Lower leg skin (tissue), 4 donors: ENCODE data around the gene PPIG. TPM values are rescaled to one million over a fixed set of nuclear protein-coding genes. Genes with fewer than 3 reads are reported as not detected.
"Not testable (repeated sequence)": the region's sequence is repeated elsewhere in the genome, so short reads cannot be mapped to it uniquely, and the experiment has no call there.

Experiments
- DNase-seq, 2 donors: peaks; one replicate each; pipeline ENCODE4 v3.0.0-alpha.2; 2019; ENCODE audit warnings: low spot score in 2 of 2
- H3K4me3 ChIP-seq: fragments of 200-600 bp; sonication (generic); 2 replicates; pipeline ENCODE4 v1.5.1; 2017; ENCODE audit warnings: mild to moderate bottlenecking, low read depth; ENCODE audit not compliant: poor library complexity, severe bottlenecking
- POLR2A ChIP-seq, 2 donors: fragments of 450-650 bp; IDR thresholded peaks; one replicate each; pipeline ENCODE4 v1.6.1; 2016 to 2017; ENCODE audit warnings: antibody characterized with exemption in 2 of 2, mild to moderate bottlenecking in 1 of 2, moderate library complexity in 1 of 2
- WGBS, 2 donors: methylation state at CpG; one replicate each; pipeline ENCODE4 v1.1.5; 2018; 5-methylcytosine and 5-hydroxymethylcytosine counted together
- intact Hi-C: fragments of 100-400 bp; cut with DNase I; formaldehyde crosslinking; loops from one replicate; pipeline ENCODE4 v1.15.0; 2023; ENCODE audit warnings: low total_unique reads
- total RNA-seq, 4 donors: library from RNA; depleted of rRNA; stranded (reverse); fragments of >200 nt; gene quantifications; one replicate each; pipeline ENCODE4 v1.1.0, GENCODE V29; 2016
- TF ChIP-seq, protein P1 (sequence below), 3 donors: fragments of 450-650 bp; IDR thresholded peaks; one replicate each; pipeline ENCODE4 v1.5.1; 2016; ENCODE audit warnings: antibody characterized with exemption in 3 of 3, mild to moderate bottlenecking in 3 of 3, moderate library complexity in 2 of 3

Gene PPIG
- total RNA-seq, 4 donors from 2014 or later = 23.5 to 31.9 (median 28.0) TPM

DNA sequence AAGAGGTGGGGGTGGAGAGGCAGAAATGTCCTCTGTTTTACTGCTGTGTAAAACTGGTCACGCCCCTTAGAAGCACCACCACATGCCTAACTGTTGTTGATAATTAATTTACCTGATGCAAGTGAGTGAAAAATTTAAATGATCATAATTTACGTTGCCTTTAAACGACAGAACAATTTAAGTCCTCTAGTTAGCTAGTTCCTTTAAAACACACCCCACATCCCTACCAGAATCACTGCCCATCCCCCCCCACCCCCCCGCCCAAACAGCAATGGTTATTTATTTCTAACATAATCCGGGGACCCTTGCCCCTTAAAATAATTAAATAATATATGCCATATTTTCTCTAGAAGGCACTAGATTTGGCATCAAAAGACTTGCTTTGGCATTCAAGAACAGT lies 633 bp upstream of the PPIG start:
- WGBS, 2 donors = 94 to 96% methylated on average over 5 of the region's 5 CpGs
- no peak for DNase-seq
- no peak for TF ChIP-seq POLR2A (IDR thresholded peaks at IDR 0.05)
- TF ChIP-seq, protein P1, sequence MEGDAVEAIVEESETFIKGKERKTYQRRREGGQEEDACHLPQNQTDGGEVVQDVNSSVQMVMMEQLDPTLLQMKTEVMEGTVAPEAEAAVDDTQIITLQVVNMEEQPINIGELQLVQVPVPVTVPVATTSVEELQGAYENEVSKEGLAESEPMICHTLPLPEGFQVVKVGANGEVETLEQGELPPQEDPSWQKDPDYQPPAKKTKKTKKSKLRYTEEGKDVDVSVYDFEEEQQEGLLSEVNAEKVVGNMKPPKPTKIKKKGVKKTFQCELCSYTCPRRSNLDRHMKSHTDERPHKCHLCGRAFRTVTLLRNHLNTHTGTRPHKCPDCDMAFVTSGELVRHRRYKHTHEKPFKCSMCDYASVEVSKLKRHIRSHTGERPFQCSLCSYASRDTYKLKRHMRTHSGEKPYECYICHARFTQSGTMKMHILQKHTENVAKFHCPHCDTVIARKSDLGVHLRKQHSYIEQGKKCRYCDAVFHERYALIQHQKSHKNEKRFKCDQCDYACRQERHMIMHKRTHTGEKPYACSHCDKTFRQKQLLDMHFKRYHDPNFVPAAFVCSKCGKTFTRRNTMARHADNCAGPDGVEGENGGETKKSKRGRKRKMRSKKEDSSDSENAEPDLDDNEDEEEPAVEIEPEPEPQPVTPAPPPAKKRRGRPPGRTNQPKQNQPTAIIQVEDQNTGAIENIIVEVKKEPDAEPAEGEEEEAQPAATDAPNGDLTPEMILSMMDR (IDR thresholded peaks at IDR 0.05) = no peak
- no peak overlapping the region for H3K4me3 ChIP-seq
- intact Hi-C loops = no loop called here

DNA sequence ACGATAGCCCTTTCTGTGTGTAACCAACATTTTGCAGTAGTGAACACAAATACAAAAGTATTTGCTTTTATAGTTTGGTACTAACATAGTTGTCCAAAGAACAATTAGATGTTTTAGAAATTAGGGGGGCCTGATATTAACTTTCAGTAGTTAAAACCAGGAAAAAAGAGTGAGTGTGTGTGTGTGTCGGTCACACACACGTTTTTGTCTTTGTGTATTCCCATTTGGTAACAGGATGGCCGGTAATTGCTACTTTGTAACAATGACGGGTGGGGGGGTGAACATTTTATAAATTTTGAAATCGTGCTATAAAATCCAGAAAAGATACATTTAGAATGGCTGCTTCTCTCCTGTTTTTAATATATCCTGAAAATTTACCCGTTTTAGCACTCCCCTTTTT lies 1.5 kb downstream of the PPIG start:
- no peak for DNase-seq
- peak overlapping the region; percentile 78 for H3K4me3 ChIP-seq
- WGBS, 2 donors = 10 to 12% methylated on average over 7 of the region's 7 CpGs
- no peak for TF ChIP-seq POLR2A (IDR thresholded peaks at IDR 0.05)
- TF ChIP-seq, protein P1 (IDR thresholded peaks at IDR 0.05) = no peak
- intact Hi-C loops = no loop called here

DNA sequence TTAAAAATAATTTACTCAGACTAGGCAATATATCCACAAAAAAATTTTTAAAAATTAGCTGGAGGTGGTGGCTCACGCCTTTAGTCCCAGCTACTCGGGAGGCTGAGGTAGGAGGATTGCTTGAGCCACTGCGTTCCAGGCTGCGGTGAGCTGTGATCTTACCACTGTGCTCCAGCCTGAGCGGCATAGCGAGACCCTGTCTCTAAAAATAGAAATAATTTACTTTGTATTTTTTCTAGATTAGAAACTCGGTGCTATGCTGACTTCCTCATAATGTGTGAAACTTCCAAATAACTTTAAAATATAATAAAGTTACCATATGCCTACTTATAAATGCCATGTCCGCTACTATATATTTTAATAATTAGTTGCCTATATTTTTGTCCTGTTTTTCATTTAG lies 6.7 kb downstream of the PPIG start:
- TF ChIP-seq POLR2A (IDR thresholded peaks at IDR 0.05) = no peak
- TF ChIP-seq, protein P1 (IDR thresholded peaks at IDR 0.05) = no peak
- intact Hi-C loops = no loop called here
- 80 to 84% methylated on average over 8 of the region's 8 CpGs for WGBS, 2 donors
- no peak for DNase-seq
- no peak overlapping the region for H3K4me3 ChIP-seq

DNA sequence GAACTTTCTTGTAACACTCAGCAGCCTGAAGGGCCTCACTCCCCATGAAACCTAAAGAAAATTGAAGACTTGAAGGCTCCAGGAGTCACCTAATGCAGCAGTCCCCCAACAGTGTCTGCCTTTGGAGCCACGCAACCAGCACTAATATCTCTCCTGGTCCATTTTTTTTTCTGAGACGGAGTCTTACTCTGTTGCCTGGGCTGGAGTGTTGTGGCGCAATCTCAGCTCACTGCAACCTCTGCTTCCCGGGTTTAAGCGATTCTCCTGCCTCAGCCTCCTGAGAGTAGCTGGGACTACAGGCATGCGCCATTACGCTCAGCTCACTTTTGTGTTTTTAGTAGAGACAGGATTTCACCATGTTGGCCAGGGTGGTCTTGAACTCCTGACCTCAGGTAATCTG lies 12.4 kb downstream of the PPIG start:
- WGBS, 2 donors = 81 to 100% methylated on average over 6 to 7 of the region's 7 CpGs
- intact Hi-C loops, DNase-seq, H3K4me3 ChIP-seq: not testable (repeated sequence)

DNA sequence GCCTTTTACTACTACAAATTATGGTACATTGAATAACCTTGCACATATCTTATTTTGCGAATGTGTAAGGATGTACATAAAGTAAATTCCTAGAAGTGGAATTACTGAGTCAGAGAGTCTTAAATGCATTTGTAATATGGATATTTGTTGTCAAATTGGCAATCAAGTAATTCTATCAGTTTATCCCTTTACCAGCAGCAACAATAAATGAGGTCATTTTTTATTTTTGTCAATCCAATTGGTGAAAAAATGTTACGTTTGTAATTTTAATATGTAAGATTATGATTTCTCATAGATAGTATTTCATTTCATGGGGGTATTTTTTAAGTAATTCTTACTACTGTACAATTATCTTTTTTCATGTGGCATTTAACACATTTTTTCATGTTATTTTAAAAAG lies 14.8 kb downstream of the PPIG start:
- no peak for DNase-seq
- no peak for TF ChIP-seq POLR2A (IDR thresholded peaks at IDR 0.05)
- TF ChIP-seq, protein P1 (IDR thresholded peaks at IDR 0.05) = no peak
- intact Hi-C loops = no loop called here
- WGBS, 2 donors = 93 to 99% methylated on average over 2 of the region's 2 CpGs
- no peak overlapping the region for H3K4me3 ChIP-seq

DNA sequence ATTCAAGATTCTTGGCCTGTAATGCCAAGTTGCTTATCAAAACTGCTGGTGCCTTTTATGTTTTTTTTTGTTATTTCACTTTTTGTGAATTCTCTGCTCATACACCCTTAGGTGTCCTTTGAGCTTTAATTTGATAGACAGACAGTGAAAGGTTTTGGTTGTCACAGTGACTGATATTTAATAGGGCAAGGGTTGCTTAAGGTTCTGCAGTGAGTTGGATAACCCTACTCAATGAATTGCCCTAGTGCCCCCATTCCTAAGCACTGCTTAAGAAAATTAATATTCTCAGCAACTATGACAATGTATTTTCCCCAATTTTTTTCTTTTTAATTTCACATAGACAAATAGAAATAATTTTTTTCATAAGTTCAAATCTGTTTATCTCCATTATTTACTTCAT lies 15.4 kb downstream of the PPIG start:
- no peak overlapping the region for H3K4me3 ChIP-seq
- DNase-seq = no peak
- intact Hi-C loops = no loop called here
- TF ChIP-seq POLR2A (IDR thresholded peaks at IDR 0.05) = no peak

DNA sequence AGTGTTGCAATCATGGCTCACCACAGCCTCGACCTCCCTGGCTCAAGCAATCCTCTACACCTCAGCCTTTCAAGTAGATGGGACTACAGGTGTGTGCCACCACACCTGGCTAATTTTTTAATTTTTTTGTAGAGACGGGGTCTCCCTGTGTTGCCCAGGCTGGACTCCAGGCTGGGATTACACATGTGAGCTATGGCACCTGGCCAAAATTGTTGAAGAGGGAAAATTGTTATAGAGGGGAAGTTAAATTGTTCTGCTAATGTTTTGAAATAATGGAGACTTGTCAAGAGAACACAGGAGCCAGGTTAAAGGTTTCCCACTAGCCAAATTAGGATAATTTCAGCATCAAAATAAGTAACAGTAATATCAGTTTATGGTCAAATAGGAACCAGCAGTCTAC lies 25.1 kb downstream of the PPIG start:
- WGBS, 2 donors = 90 to 91% methylated on average over 2 of the region's 2 CpGs
- DNase-seq = no peak
- intact Hi-C loops = no loop called here
- no peak overlapping the region for H3K4me3 ChIP-seq
- TF ChIP-seq, protein P1 (IDR thresholded peaks at IDR 0.05) = no peak
- no peak for TF ChIP-seq POLR2A (IDR thresholded peaks at IDR 0.05)
